ENCODE results near the gene SSR4.

GRCh38 chrX:153792368-153792767 is 2.1 kb upstream of the SSR4 start:
- TF ChIP-seq EZH2 (IDR thresholded peaks at IDR 0.05; ENCODE audit: borderline replicate concordance, low read length) (no peak), CTCF (IDR thresholded peaks at IDR 0.05; ENCODE audit: low read length) (no peak)
